ENCODE data around the gene HMGCLL1.

The HMGCLL1 gene

DNA sequence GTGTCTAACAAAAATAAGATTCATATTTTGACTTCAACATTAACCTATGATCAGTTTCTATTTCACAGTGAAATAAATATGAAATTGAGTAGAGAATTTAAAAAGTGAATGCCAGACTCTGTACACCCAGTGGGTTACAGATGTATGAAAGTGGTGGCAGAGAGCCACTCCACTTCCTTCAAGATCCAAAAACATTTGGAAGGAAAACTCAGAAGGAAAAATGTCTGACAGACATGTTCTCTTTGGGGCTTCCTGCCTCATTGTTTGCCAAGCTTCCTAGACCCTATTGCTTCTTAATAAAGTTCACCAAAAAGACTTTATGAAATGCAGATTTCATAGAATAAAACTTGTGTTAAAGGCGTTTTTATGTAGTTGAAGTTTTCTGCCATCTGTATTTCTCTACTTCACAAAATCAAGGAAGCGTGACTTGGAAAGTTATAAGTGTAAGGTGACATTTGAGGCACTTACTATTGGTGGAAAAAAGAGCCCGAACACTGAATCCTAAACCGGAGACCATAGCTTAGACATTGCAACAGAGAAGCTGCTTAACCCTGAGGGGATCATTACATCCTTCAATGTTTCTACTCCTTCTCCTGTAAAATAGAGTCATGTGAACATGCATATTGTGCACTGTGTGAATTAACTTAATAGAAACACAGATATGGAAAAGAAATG is 12.8 kb downstream of the HMGCLL1 start:
- no peak overlapping the region for H3K4me3 ChIP-seq (ENCODE audit: low read length)
- no peak for TF ChIP-seq CTCF (IDR thresholded peaks at IDR 0.05; ENCODE audit: insufficient read depth, low read depth, low read length, missing control alignments)
- no peak for DNase-seq (ENCODE audit: low read depth)

DNA sequence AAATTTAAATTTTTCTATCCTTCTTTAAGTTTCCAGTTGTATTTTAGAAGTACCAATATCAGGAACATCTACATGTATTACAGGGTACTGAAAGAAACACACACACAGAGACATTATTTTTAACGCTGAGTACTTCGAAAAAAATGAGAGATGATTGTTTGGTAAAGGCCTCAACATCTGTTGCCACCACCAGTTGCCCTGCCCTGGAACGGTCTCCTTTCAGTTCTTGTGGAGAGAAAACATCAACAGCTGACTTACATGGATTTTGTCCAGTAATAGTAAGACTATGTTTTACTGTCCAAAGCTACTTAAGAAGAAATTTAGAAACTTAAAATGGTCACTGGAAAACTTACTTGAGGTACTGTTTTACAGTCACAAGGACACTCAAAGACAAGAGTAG is 16.7 kb downstream of the HMGCLL1 start:
- H3K4me3 ChIP-seq (ENCODE audit: low read length) = no peak overlapping the region
- DNase-seq (ENCODE audit: low read depth) = no peak
- no peak for TF ChIP-seq CTCF (IDR thresholded peaks at IDR 0.05; ENCODE audit: insufficient read depth, low read depth, low read length, missing control alignments)

- H3K4me3 ChIP-seq (ENCODE audit: low read length) = no peak overlapping the region
- no peak for TF ChIP-seq CTCF (IDR thresholded peaks at IDR 0.05; ENCODE audit: insufficient read depth, low read depth, low read length, missing control alignments)
- DNase-seq (ENCODE audit: low read depth) = no peak
These were observed 18.6 kb downstream of the HMGCLL1 start for GRCh38 chr6:55560290-55560885.

DNA sequence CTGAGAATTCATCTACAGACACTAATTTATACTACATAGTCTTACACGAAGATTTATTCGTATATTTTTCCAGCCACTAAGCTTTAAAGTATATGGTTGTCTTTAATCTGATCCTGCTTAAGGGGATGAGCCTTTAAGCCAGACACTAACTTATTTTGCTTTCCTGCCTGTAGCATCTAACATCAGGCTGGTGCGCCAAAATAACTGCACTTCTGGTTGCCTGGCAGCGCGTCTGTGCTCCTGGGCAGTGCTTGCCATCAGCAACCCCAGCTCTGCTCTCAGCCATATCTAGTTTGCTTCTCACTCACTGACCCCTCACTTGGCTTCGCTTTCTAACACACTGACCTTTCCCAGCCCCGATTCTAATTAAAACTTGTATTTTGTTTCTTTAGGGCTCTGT is 21.8 kb downstream of the HMGCLL1 start:
- DNase-seq (ENCODE audit: low read depth) = no peak
- H3K4me3 ChIP-seq (ENCODE audit: low read length) = no peak overlapping the region
- no peak for TF ChIP-seq CTCF (IDR thresholded peaks at IDR 0.05; ENCODE audit: insufficient read depth, low read depth, low read length, missing control alignments)

DNA sequence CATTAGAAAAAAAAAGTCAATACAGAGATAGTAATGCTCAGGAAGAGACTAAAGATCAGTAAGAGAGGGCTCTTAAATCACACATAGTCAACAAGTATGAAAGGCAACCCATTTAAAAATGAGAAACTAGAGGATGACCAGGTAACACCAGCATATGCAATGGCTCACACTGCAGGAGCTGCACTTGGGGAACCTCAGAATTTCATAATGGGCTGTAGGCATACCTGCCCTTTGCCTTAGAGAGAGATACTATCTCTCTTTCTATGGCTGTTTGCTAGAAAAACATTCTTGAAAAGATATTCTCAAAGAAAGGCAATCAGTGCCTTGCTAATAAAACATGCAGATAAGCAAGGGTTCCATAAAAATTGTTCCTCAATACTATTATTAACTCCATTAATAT is 33.2 kb downstream of the HMGCLL1 start:
- DNase-seq (ENCODE audit: low read depth) = no peak
- no peak overlapping the region for H3K4me3 ChIP-seq (ENCODE audit: low read length)
- TF ChIP-seq CTCF (IDR thresholded peaks at IDR 0.05; ENCODE audit: insufficient read depth, low read depth, low read length, missing control alignments) = no peak

- TF ChIP-seq CTCF (IDR thresholded peaks at IDR 0.05; ENCODE audit: insufficient read depth, low read depth, low read length, missing control alignments) = no peak
- no peak for DNase-seq (ENCODE audit: low read depth)
- no peak overlapping the region for H3K4me3 ChIP-seq (ENCODE audit: low read length)
These were observed 35.2 kb downstream of the HMGCLL1 start for GRCh38 chr6:55543633-55544309.

All from epithelial cell of esophagus (primary cell).